H54 (cell line): ENCODE data around the gene UNC45A.
"Not testable (repeated sequence)": the region's sequence is repeated elsewhere in the genome, so short reads cannot be mapped to it uniquely, and the experiment has no call there.

Experiments used
- DNase-seq: peaks from one replicate; pipeline ENCODE4 v3.0.0; 2011; ENCODE audit warnings: low spot score, mixed read lengths; ENCODE audit not compliant: insufficient read length
- FAIRE-seq: peaks from 3 replicates; lab custom pipeline; 2011; peaks lifted over from hg19 to GRCh38; lab: Jason Lieb, UNC
- POLR2A ChIP-seq: IDR thresholded peaks from 2 replicates; pipeline ENCODE4 v1.6.1; 2011; ENCODE audit warnings: low read depth, mild to moderate bottlenecking, low read length

Gene UNC45A

DNA sequence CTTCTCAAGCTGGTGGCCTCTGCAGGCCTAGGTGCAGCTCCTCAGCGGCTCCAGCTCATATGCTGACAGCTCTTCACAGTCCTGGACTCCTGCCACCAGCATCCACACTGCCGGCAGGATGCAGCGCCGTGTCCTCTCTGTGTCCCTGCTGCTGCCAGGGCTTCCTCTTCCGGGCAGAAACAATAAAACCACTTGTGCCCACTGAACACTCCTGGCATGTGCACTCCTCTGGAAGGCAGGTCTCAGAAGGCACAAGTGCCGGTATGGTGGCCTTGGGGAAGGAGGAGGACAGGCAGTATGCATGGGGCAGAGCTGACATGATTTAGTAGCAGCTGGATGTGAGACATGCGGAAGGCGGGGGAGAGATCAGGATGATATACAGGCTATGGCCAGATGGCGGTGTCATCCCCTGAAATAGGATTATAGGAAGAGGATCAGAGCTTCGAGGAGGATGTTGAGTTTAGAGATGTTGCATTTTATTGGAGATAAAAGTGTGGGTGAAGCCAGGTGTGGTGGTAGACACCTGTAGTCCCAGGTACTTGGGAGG, 39.4 kb upstream of the UNC45A start:
- DNase-seq, result no peak
- no peak for TF ChIP-seq POLR2A
- no peak for FAIRE-seq

GRCh38 chr15:90897131-90897655, 37.9 kb upstream of the UNC45A start:
- not testable (repeated sequence) for FAIRE-seq, DNase-seq

DNA sequence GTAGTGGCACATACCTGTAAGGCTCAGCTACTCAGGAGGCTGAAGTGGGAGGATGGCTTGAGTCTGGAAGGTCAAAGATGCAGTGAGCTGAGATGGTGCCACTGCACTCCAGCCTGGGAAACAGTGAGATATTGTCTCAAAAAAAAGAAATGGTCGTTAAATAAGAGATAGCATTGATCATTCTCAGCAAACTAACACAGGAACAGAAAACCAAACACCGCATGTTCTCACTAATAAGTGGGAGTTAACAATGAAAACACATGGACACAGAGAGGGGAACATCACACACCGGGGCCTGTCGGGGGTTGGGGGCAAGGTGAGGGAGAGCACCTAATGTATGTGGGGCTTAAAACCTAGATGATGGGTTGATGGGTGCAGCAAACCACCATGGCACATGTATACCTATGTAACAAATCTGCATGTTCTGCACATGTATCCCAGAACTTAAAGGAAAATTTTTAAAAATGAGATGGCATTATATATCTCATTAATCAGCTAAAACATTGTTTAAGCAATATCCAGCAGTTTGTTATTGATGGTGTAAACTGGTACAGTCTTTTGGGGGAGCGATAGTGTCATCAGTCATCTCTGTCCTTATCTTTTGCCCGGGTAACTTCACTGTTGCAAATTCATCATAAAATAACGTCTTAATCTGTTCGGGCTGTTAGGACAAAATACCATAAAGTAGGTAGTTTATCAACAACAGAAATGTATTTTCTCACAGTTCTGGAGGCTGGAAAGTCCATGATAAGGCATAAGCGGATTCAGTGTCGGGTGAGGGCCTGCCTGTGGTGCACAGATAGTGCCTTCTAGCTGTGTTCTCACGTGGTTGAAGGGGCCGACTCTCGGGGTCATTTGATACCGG, 33.7 kb upstream of the UNC45A start:
- no peak for DNase-seq
- TF ChIP-seq POLR2A, result no peak
- FAIRE-seq, result no peak

DNA sequence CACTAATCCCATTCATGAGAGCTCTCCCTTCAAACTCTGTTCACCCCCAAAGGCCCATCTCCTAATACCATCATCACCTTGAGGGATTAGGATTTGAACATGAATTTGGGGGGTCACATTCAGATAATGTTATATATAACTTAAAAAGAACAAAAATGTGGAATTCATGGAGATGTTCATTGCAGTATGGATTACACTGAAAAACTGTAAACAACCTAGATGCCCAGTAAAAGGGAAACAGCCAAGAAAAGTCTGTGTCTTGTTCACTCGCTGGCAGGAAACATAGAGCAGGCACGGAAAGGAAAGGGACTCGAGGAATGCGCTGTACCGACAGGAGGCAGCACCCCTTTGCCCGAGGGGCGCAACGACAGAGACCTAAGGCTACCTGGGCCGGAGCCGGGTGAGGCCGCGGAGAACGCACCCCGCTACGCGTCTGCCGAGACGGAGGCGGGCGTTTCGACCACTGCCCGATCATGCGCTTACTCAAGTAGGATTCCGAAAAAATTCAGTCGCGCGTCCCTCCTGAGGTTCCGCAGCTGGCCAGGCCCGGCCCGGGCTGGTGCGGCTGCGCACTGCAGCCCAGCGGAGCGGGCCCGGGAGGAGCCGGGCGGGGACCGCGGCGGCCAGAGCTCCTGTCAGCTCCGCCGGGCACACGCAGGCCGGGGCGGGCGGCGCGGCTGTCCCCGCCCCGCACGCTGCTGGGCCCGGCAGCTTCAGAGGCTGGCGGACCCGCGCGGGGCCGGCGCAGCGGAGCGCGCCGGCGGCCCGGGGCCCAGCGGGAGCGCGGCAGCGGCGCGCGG, 32.8 kb upstream of the UNC45A start:
- peak; percentile 87 for DNase-seq
- peak; percentile 11; the same call in 1 of the 2 replicates for TF ChIP-seq POLR2A
- FAIRE-seq, result no peak

DNA sequence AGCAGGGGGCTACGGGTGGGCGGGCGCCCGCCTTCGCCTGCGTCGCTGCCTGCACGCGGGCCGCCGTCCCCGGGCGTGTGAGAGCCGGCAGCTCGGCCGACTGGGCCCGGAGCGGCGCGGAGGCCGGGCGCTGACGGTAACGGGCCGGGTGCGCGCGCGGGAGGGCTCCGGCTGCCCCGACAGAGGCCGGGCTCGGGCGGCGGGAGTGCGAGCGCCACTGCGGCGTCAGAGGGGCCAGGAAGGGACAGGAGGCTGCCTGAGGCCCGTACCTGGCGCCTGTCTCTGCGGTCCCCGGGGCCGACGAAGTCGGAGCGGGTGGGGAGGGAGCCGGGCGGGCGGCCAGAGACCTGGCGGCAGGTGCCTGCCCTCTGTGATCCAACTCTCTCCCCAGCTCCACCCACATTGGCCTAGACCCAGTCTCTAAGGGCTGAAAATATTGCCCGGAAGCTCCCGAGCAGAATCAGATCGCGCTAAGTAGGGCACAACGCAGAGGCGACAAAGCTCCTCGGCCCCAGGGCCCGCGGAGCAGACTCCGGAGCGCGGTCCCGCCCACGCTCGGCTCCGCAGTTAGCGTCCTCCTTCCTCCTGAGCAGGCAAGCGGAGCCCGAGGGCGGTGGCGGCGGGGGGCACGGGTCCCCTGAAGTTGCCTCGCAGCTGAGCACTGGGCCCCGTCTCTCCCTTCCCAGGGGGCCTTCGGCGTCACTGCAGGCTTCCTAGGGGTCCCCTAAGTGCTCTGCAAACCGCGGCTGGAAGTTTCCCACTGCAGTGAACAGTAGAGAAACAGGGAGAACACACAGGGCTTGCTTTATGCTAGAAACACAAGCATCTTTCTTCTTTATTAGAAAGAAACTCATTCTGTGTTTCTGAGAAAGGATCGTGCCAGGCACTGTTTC, 32.0 kb upstream of the UNC45A start, which contains the start of gene MAN2A2:
TSS of gene MAN2A2 (plus strand) at position 463 of the 893 bp plus-strand sequence. CDS start 906 bp downstream, outside the sequence.
- 0 out of 2 replicates have a peak, but pooled peaks have one; percentile 7 for TF ChIP-seq POLR2A
- FAIRE-seq (no peak), DNase-seq (peak; percentile 62)

GRCh38 chr15:90903733-90904536, 31.1 kb upstream of the UNC45A start:
- no peak for TF ChIP-seq POLR2A
- DNase-seq (no peak), FAIRE-seq (no peak)

- FAIRE-seq, result no peak
- no peak for TF ChIP-seq POLR2A
- no peak for DNase-seq
Measured at GRCh38 chr15:90904746-90905145, 30.3 kb upstream of the UNC45A start.

DNA sequence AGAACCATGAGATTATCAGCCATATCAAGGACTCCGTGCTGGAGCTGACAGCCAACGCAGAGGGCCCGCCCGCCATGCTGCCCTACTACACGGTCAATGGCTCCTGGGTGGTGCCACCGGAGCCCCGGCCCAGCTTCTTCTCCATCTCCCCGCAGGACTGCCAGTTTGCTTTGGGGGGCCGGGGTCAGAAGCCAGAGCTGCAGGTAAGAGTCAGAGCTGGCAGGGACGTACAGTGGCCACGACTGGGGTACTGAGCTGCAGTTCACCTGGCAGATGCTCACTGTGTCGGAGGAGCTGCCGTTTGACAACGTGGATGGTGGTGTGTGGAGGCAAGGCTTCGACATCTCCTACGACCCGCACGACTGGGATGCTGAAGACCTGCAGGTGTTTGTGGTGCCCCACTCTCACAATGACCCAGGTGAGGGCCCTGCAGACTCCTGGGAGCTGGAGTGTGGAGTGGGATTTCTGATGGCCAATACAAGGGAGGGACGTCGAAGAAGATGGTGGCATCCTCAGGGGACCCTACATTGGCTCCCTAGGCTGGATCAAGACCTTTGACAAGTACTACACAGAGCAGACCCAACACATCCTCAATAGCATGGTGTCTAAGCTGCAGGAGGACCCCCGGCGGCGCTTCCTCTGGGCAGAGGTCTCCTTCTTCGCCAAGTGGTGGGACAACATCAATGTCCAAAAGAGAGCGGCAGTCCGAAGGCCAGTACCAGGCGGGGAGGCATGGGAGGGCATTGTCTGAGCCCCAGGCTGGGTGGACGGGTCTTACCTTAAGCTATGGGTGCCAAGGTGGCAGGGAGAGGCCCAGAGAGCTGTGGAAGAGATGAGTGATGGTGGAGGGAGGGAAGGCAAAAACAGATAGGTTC, 29.5 kb upstream of the UNC45A start:
- TF ChIP-seq POLR2A, result no peak
- no peak for FAIRE-seq
- no peak for DNase-seq

DNA sequence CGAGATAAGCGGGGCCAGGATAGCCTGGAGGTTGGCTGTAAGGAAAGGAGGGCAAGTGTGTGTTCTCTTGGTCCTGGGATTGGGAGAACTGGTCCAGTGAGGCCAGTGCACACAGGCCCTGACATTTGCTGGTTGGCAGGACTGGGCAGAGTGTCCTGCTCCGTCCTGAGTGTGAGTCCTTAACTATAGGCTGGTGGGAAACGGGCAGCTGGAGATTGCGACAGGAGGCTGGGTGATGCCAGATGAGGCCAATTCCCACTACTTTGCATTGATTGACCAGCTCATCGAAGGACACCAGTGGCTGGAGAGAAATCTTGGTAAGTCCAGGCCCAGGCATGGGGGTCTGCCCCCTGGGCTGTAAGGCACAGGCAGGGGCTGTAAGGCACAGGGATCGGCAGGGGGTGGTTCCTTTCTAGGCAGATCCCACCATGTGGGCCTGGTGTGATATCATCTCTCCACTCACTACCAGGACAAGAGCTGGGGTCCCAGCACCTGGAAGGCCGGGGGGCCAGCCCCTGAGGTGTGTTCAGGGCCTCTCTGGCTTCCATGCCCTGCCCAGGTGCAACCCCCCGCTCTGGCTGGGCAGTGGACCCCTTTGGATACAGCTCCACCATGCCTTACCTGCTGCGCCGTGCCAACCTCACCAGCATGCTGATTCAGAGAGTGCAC, 28.8 kb upstream of the UNC45A start:
- FAIRE-seq (no peak), DNase-seq (no peak)
- TF ChIP-seq POLR2A, result no peak

DNA sequence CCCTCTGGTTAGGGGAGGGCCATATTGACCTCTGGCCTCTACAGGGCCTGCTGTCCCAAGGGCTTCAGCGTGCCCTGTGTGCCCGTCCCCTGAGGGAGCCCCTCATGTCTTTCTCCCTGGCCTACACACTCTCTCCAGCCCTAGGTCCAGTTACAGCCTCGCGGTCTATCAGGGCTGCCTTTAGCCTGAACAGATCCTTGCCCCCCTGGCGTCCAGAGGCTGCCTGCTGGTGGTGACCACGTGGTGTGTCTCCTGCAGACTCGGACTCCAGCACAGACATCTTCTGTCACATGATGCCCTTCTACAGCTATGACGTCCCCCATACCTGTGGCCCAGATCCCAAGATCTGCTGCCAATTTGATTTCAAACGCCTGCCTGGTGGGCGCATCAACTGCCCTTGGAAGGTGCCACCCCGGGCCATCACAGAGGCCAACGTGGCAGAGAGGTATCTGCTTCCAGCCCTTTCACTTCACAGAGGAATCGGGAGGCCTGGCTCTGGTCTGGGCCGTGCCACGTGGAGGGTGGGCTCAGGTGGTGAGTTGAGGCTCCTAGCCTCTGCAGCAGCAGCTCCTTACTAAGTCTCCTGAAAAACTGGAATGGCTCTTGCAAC, 27.9 kb upstream of the UNC45A start:
- FAIRE-seq (no peak), DNase-seq (no peak)
- no peak for TF ChIP-seq POLR2A

- FAIRE-seq (no peak), DNase-seq (no peak)
- no peak for TF ChIP-seq POLR2A
Measured at GRCh38 chr15:90907838-90908507, 27.1 kb upstream of the UNC45A start.

GRCh38 chr15:90909449-90909848, 25.6 kb upstream of the UNC45A start:
- DNase-seq, FAIRE-seq: not testable (repeated sequence)
